ENCODE data around the gene TPSAB1. TPM values are rescaled to one million over a fixed set of nuclear protein-coding genes. Genes with fewer than 3 reads are reported as not detected.

TPSAB1 gene
- total RNA-seq, 1 donor from 2014 or later: not detected

- Histone ChIP-seq H3K9me3 (ENCODE audit: insufficient read depth, low read depth, low read length) (no peaks in the 10 kb centered on the region), H3K4me2 (ENCODE audit: low read length) (no peak overlapping the region), H3K4me3 (ENCODE audit: insufficient read depth, low read depth, low read length) (no peak overlapping the region), H3K4me1 (ENCODE audit: insufficient read depth, low read length) (no peaks in the 10 kb centered on the region), H2AFZ (ENCODE audit: low read depth, low read length) (no peak overlapping the region), H3K9ac (ENCODE audit: low read length) (no peak overlapping the region), H3K36me3 (ENCODE audit: insufficient read depth, low read length) (no peaks in the 10 kb centered on the region), H3K79me2 (ENCODE audit: insufficient read depth, low read length) (no peaks in the 10 kb centered on the region), H3K27me3 (ENCODE audit: insufficient read depth, low read length) (peaks cover 8% of the 10 kb centered on the region), H4K20me1 (ENCODE audit: insufficient read depth, low read length) (no peaks in the 10 kb centered on the region), H3K27ac (ENCODE audit: low read depth, low read length) (no peak overlapping the region)
- Mint-ChIP-seq H3K4me1 (ENCODE audit: low read depth, unreplicated experiment) (no peaks in the 10 kb centered on the region), H3K9me3 (ENCODE audit: unreplicated experiment) (peaks cover 3% of the 10 kb centered on the region), H3K4me3 (ENCODE audit: unreplicated experiment) (no peak overlapping the region), H3K27me3 (ENCODE audit: low read depth, unreplicated experiment) (peaks cover 28% of the 10 kb centered on the region), H3K36me3 (ENCODE audit: low read depth, unreplicated experiment) (no peaks in the 10 kb centered on the region), H3K27ac (ENCODE audit: unreplicated experiment) (no peak overlapping the region)
- TF ChIP-seq EZH2 (IDR thresholded peaks at IDR 0.05; ENCODE audit: insufficient read depth, low read length) (no peak), CTCF (IDR thresholded peaks at IDR 0.05; ENCODE audit: insufficient read depth, low read depth, low read length) (no peak)
- no peak for DNase-seq (ENCODE audit: low read depth)
- no peak for FAIRE-seq
These were observed 41.9 kb downstream of the TPSAB1 start for GRCh38 chr16:1282324-1282973.

GRCh38 chr16:1283296-1283695 is 42.8 kb downstream of the TPSAB1 start:
- Histone ChIP-seq H3K27ac (ENCODE audit: low read depth, low read length) (no peak overlapping the region), H3K9me3 (ENCODE audit: insufficient read depth, low read depth, low read length) (no peaks in the 10 kb centered on the region), H3K27me3 (ENCODE audit: insufficient read depth, low read length) (peaks cover 12% of the 10 kb centered on the region), H3K4me2 (ENCODE audit: low read length) (no peak overlapping the region), H3K36me3 (ENCODE audit: insufficient read depth, low read length) (no peaks in the 10 kb centered on the region), H2AFZ (ENCODE audit: low read depth, low read length) (no peak overlapping the region), H3K79me2 (ENCODE audit: insufficient read depth, low read length) (no peaks in the 10 kb centered on the region), H3K4me3 (ENCODE audit: insufficient read depth, low read depth, low read length) (no peak overlapping the region), H4K20me1 (ENCODE audit: insufficient read depth, low read length) (no peaks in the 10 kb centered on the region), H3K4me1 (ENCODE audit: insufficient read depth, low read length) (no peaks in the 10 kb centered on the region), H3K9ac (ENCODE audit: low read length) (no peak overlapping the region)
- TF ChIP-seq CTCF (IDR thresholded peaks at IDR 0.05; ENCODE audit: insufficient read depth, low read depth, low read length) (no peak), EZH2 (IDR thresholded peaks at IDR 0.05; ENCODE audit: insufficient read depth, low read length) (no peak)
- DNase-seq (ENCODE audit: low read depth) (no peak), FAIRE-seq (no peak)
- no peak overlapping the region for H3K27ac Mint-ChIP-seq (ENCODE audit: unreplicated experiment)
- H3K4me1 Mint-ChIP-seq (ENCODE audit: low read depth, unreplicated experiment): peaks cover 2% of the 10 kb centered on the region
- no peaks in the 10 kb centered on the region for H3K9me3 Mint-ChIP-seq (ENCODE audit: unreplicated experiment)
- no peaks in the 10 kb centered on the region for H3K36me3 Mint-ChIP-seq (ENCODE audit: low read depth, unreplicated experiment)
- peaks cover 34% of the 10 kb centered on the region for H3K27me3 Mint-ChIP-seq (ENCODE audit: low read depth, unreplicated experiment)
- no peak overlapping the region for H3K4me3 Mint-ChIP-seq (ENCODE audit: unreplicated experiment)

- no peak overlapping the region for H3K4me2 ChIP-seq (ENCODE audit: low read length)
- Mint-ChIP-seq H3K4me1 (ENCODE audit: low read depth, unreplicated experiment) (peaks cover 2% of the 10 kb centered on the region), H3K27me3 (ENCODE audit: low read depth, unreplicated experiment) (peaks cover 39% of the 10 kb centered on the region), H3K4me3 (ENCODE audit: unreplicated experiment) (no peak overlapping the region), H3K9me3 (ENCODE audit: unreplicated experiment) (no peaks in the 10 kb centered on the region), H3K27ac (ENCODE audit: unreplicated experiment) (no peak overlapping the region), H3K36me3 (ENCODE audit: low read depth, unreplicated experiment) (no peaks in the 10 kb centered on the region)
- H2AFZ ChIP-seq (ENCODE audit: low read depth, low read length): no peak overlapping the region
- no peaks in the 10 kb centered on the region for H3K79me2 ChIP-seq (ENCODE audit: insufficient read depth, low read length)
- peaks cover 12% of the 10 kb centered on the region for H3K27me3 ChIP-seq (ENCODE audit: insufficient read depth, low read length)
- no peak overlapping the region for H3K27ac ChIP-seq (ENCODE audit: low read depth, low read length)
- FAIRE-seq (no peak), DNase-seq (ENCODE audit: low read depth) (no peak)
- H3K9ac ChIP-seq (ENCODE audit: low read length): no peak overlapping the region
- no peaks in the 10 kb centered on the region for H4K20me1 ChIP-seq (ENCODE audit: insufficient read depth, low read length)
- no peaks in the 10 kb centered on the region for H3K4me1 ChIP-seq (ENCODE audit: insufficient read depth, low read length)
- TF ChIP-seq EZH2 (IDR thresholded peaks at IDR 0.05; ENCODE audit: insufficient read depth, low read length) (no peak), CTCF (IDR thresholded peaks at IDR 0.05; ENCODE audit: insufficient read depth, low read depth, low read length) (no peak)
- no peak overlapping the region for H3K4me3 ChIP-seq (ENCODE audit: insufficient read depth, low read depth, low read length)
- H3K36me3 ChIP-seq (ENCODE audit: insufficient read depth, low read length): no peaks in the 10 kb centered on the region
- H3K9me3 ChIP-seq (ENCODE audit: insufficient read depth, low read depth, low read length): no peaks in the 10 kb centered on the region
These were observed 43.6 kb downstream of the TPSAB1 start for GRCh38 chr16:1283996-1284616.
